GM19397 (cell line): ENCODE measurements around the gene PIEZO1.

Experiments used
- ATAC-seq: cut with Tn5 transposase; IDR thresholded peaks from one replicate; pipeline ENCODE4 v1.9.1; 2021; ENCODE audit warnings: mild to moderate bottlenecking, moderate library complexity; ENCODE audit not compliant: unreplicated experiment

Gene PIEZO1

GRCh38 chr16:88738151-88739084 is 46.6 kb downstream of the PIEZO1 start:
- no peak for ATAC-seq

- ATAC-seq = no peak
Measured at GRCh38 chr16:88737298-88738150, 47.5 kb downstream of the PIEZO1 start.

- ATAC-seq = no peak
Measured at GRCh38 chr16:88736496-88736895, 48.5 kb downstream of the PIEZO1 start.

- ATAC-seq = no peak
Measured at GRCh38 chr16:88736088-88736487, 48.9 kb downstream of the PIEZO1 start.

- no peak for ATAC-seq
Measured at GRCh38 chr16:88735616-88736015, 49.4 kb downstream of the PIEZO1 start.

GRCh38 chr16:88735121-88735520 is 49.9 kb downstream of the PIEZO1 start:
- ATAC-seq = no peak

- no peak for ATAC-seq
Measured at GRCh38 chr16:88734361-88734728, 50.7 kb downstream of the PIEZO1 start.

GRCh38 chr16:88733630-88734360 is 51.2 kb downstream of the PIEZO1 start:
- no peak for ATAC-seq

GRCh38 chr16:88732961-88733294 is 52.1 kb downstream of the PIEZO1 start:
- ATAC-seq = no peak

GRCh38 chr16:88732172-88732960 is 52.7 kb downstream of the PIEZO1 start:
- no peak for ATAC-seq

GRCh38 chr16:88731699-88732098 is 53.3 kb downstream of the PIEZO1 start:
- ATAC-seq = no peak

- no peak for ATAC-seq
Measured at GRCh38 chr16:88730632-88731607, 54.1 kb downstream of the PIEZO1 start.

- ATAC-seq = no peak
Measured at GRCh38 chr16:88727871-88728270, 57.1 kb downstream of the PIEZO1 start.

- no peak for ATAC-seq
Measured at GRCh38 chr16:88726981-88727380, 58.0 kb downstream of the PIEZO1 start.

- no peak for ATAC-seq
Measured at GRCh38 chr16:88726408-88726749, 58.6 kb downstream of the PIEZO1 start.

GRCh38 chr16:88725609-88726407 is 59.2 kb downstream of the PIEZO1 start:
- ATAC-seq = no peak

GRCh38 chr16:88724855-88725555 is 60.0 kb downstream of the PIEZO1 start:
- ATAC-seq = no peak

- no peak for ATAC-seq
Measured at GRCh38 chr16:88723911-88724310, 61.1 kb downstream of the PIEZO1 start.
